A673 (cell line): ENCODE results near the gene PLCXD3. TPM values are rescaled to one million over a fixed set of nuclear protein-coding genes. Genes with fewer than 3 reads are reported as not detected.

Experiments
- BruUV-seq: library from RNA; stranded (reverse); fragments of 400-500 nt; replicated peaks from 2 replicates; lab custom pipeline; 2021; lab: Mats Ljungman, UMichigan
- CTCF ChIA-PET: fragments of 300-600 bp; sonication (Branson Sonifier 250); formaldehyde crosslinking; loops from one replicate; lab custom pipeline; 2022; ENCODE audit warnings: antibody characterized with exemption; lab: Charles Lee
- POLR2A ChIA-PET: fragments of 300-600 bp; sonication (Branson Sonifier 250); formaldehyde crosslinking; loops from one replicate; lab custom pipeline; 2022; ENCODE audit warnings: antibody characterized with exemption; ENCODE audit not compliant: low non-redundant PET; lab: Charles Lee
- DNase-seq: peaks from one replicate; pipeline ENCODE4 v3.0.0-alpha.2; 2015; ENCODE audit warnings: low spot score
- H3K27ac ChIP-seq: fragments of 200-600 bp; sonication (generic); 2 replicates; pipeline ENCODE4 v1.5.1; 2016; ENCODE audit warnings: mixed run types, low read depth, mild to moderate bottlenecking, mixed read lengths, antibody characterized with exemption, low read length; ENCODE audit not compliant: poor library complexity, severe bottlenecking
- H3K27me3 ChIP-seq: fragments of 200-600 bp; sonication (generic); replicated peaks from 2 replicates; pipeline ENCODE4 v1.6.1; 2017; ENCODE audit warnings: mixed run types, low read depth, mild to moderate bottlenecking, mixed read lengths, antibody characterized with exemption, low read length; ENCODE audit not compliant: insufficient read depth, poor library complexity
- H3K36me3 ChIP-seq: fragments of 200-600 bp; sonication (generic); 2 replicates; pipeline ENCODE4 v1.6.1; 2016; ENCODE audit warnings: mixed run types, mild to moderate bottlenecking, mixed read lengths, antibody characterized with exemption, low read length; ENCODE audit not compliant: insufficient read depth, poor library complexity, severe bottlenecking
- H3K4me1 ChIP-seq: fragments of 200-600 bp; sonication (generic); 2 replicates; pipeline ENCODE4 v1.6.1; 2017; ENCODE audit warnings: mixed run types, mild to moderate bottlenecking, mixed read lengths, antibody characterized with exemption, low read length; ENCODE audit not compliant: insufficient read depth, poor library complexity, severe bottlenecking
- H3K4me3 ChIP-seq: fragments of 200-600 bp; sonication (generic); 2 replicates; pipeline ENCODE4 v1.5.1; 2016; ENCODE audit warnings: low read depth, mixed run types, mild to moderate bottlenecking, mixed read lengths, low read length; ENCODE audit not compliant: poor library complexity, severe bottlenecking
- H3K9me3 ChIP-seq: fragments of 200-600 bp; sonication (generic); 2 replicates; pipeline ENCODE4 v1.6.1; 2016; ENCODE audit warnings: mixed run types, low read depth, mild to moderate bottlenecking, mixed read lengths, antibody characterized with exemption, low read length; ENCODE audit not compliant: poor library complexity, severe bottlenecking
- CTCF ChIP-seq: fragments of 300-800, 200-600 bp; sonication (generic); conservative IDR thresholded peaks from 2 replicates; pipeline ENCODE4 v1.5.1; 2017; ENCODE audit warnings: low read depth, mild to moderate bottlenecking, antibody characterized with exemption, low read length, moderate library complexity, mixed read lengths
- EZH2 ChIP-seq: fragments of 200-600 bp; sonication (generic); IDR thresholded peaks from 2 replicates; pipeline ENCODE4 v1.6.1; 2017; ENCODE audit warnings: borderline replicate concordance, low read depth, mild to moderate bottlenecking, mixed read lengths, antibody characterized with exemption, low read length; ENCODE audit not compliant: poor library complexity, severe bottlenecking
- intact Hi-C: fragments of 100-400 bp; cut with micrococcal nuclease; formaldehyde crosslinking; loops from one replicate; pipeline ENCODE4 v1.10.0; 2022; ENCODE audit not compliant: unreplicated experiment
- total RNA-seq: library from RNA; stranded (reverse); gene quantifications from 2 replicates; pipeline ENCODE4 v1.2.3, GENCODE V29; 2021

Gene PLCXD3
- total RNA-seq, 1 experiment from 2014 or later, result 1.3 TPM

- DNase-seq, result no peak
- POLR2A ChIA-PET, result no interaction called here
These were observed 103.5 kb downstream of the PLCXD3 start for GRCh38 chr5:41406936-41407335.

GRCh38 chr5:41406424-41406823 lies 104.0 kb downstream of the PLCXD3 start:
- ChIA-PET POLR2A (no interaction called here), CTCF (no interaction called here)
- Histone ChIP-seq H3K36me3 (no peaks in the 10 kb centered on the region), H3K4me3 (no peak overlapping the region), H3K4me1 (no peaks in the 10 kb centered on the region), H3K27ac (no peak overlapping the region), H3K9me3 (no peaks in the 10 kb centered on the region), H3K27me3 (no peaks in the 10 kb centered on the region)
- DNase-seq, result no peak
- BruUV-seq, result no TSS peak
- intact Hi-C loops, result no loop called here
- TF ChIP-seq EZH2, result no peak
- TF ChIP-seq CTCF, result no peak

More at GRCh38 chr5:41406936-41407335, 103.5 kb downstream of the PLCXD3 start:
- Histone ChIP-seq H3K36me3 (no peaks in the 10 kb centered on the region), H3K27me3 (no peaks in the 10 kb centered on the region), H3K27ac (no peak overlapping the region), H3K9me3 (no peaks in the 10 kb centered on the region), H3K4me1 (no peaks in the 10 kb centered on the region), H3K4me3 (no peak overlapping the region)
- CTCF ChIA-PET, result no interaction called here
- BruUV-seq, result no TSS peak
- intact Hi-C loops, result no loop called here
- TF ChIP-seq EZH2 (no peak), CTCF (no peak)

- ChIA-PET POLR2A (no interaction called here), CTCF (no interaction called here)
- Histone ChIP-seq H3K36me3 (no peaks in the 10 kb centered on the region), H3K4me1 (no peaks in the 10 kb centered on the region), H3K4me3 (no peak overlapping the region), H3K9me3 (no peaks in the 10 kb centered on the region), H3K27me3 (no peaks in the 10 kb centered on the region), H3K27ac (no peak overlapping the region)
- DNase-seq, result no peak
- intact Hi-C loops, result no loop called here
- TF ChIP-seq CTCF, result no peak
- no peak for TF ChIP-seq EZH2
- no TSS peak for BruUV-seq
These were observed 105.6 kb downstream of the PLCXD3 start for GRCh38 chr5:41404757-41405156.
